Epithelial cell of esophagus (primary cell): Measurements from ENCODE around the gene DDX4.

ENCODE experiments used
- DNase-seq: peaks from one replicate; pipeline ENCODE4 v3.0.0; 2010; ENCODE audit warnings: low read depth
- H3K4me3 ChIP-seq: 2 replicates; pipeline ENCODE4 v1.5.1; 2011; ENCODE audit warnings: mild to moderate bottlenecking, low read length, control low read depth
- TF ChIP-seq, protein P1 (sequence below): IDR thresholded peaks from 2 replicates; pipeline ENCODE4 v1.5.1; 2011; ENCODE audit warnings: low read depth, mild to moderate bottlenecking, low read length, control low read depth, inconsistent platforms; ENCODE audit not compliant: insufficient read depth; ENCODE audit errors: missing control alignments

Gene DDX4

DNA sequence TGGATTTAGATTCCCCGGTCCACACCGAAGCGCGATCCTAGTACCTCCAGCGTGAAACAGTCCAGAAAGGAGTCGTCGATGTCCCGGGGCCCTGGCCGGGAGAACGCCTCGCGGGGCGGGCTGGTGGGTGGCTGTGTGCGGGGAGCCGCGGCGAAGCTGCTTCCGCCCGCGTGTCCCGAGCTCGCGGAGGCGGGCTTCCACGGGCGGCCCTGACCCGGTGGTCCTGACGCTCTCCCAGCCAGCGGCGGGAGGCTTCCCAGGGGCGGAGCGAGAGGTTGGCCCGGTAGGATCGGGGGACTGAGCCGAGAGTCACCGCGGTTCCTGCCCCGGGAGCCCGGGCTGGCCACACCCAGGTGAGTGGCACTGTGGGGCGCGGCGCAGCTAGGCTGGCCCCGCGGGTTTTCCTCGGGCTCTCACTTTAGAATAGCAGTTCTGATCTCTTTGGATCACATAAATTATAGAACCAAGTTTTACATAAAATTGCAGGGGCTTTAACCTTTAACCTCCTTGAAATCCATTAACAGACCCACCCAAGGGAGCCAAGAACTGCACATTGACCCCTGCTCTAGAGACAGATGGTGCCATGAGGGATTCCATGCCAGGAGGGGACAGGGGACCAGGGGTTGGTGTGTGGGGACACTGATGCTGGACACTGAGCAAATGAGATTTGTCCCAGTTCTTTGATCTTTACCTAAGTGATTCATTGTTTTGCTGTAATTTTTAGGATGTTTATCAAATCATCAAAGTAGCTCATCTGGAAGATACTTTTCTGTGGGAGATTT lies 84.1 kb downstream of the DDX4 start:
- TF ChIP-seq, protein P1, sequence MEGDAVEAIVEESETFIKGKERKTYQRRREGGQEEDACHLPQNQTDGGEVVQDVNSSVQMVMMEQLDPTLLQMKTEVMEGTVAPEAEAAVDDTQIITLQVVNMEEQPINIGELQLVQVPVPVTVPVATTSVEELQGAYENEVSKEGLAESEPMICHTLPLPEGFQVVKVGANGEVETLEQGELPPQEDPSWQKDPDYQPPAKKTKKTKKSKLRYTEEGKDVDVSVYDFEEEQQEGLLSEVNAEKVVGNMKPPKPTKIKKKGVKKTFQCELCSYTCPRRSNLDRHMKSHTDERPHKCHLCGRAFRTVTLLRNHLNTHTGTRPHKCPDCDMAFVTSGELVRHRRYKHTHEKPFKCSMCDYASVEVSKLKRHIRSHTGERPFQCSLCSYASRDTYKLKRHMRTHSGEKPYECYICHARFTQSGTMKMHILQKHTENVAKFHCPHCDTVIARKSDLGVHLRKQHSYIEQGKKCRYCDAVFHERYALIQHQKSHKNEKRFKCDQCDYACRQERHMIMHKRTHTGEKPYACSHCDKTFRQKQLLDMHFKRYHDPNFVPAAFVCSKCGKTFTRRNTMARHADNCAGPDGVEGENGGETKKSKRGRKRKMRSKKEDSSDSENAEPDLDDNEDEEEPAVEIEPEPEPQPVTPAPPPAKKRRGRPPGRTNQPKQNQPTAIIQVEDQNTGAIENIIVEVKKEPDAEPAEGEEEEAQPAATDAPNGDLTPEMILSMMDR, result no peak
- peak; percentile 36 for DNase-seq
- peak overlapping the region; percentile 28 for H3K4me3 ChIP-seq

DNA sequence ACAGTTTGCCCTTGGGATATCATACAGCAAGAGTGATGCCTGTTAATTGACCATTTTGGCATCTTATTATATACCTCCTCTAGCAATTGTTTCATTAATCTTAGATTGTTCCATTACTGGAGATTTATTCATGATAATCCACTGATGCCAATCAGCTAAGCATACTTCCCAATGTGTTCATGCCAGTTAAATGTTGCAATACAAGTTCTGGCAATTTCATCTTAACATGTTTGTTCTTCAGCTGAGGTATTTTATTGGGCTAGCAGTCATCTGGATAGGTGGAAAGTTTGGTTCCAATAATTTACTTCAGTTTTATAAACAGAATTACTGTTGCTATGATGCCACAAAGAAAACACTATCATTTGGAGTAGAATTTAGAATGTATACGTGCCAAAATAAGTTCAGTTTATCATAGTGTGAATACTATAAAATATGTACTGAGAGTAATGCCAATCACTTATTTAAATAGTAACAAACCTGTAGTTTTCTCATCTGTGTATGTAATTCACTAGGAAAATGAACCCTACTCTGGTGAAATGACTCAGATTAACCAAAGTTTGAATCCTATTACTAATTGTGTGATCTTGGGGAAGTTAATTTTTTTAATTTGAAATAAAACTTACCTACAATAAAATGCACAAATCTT lies 85.4 kb downstream of the DDX4 start:
- peak; percentile 38 for DNase-seq
- H3K4me3 ChIP-seq, result no peak overlapping the region
- TF ChIP-seq, protein P1, result no peak

DNA sequence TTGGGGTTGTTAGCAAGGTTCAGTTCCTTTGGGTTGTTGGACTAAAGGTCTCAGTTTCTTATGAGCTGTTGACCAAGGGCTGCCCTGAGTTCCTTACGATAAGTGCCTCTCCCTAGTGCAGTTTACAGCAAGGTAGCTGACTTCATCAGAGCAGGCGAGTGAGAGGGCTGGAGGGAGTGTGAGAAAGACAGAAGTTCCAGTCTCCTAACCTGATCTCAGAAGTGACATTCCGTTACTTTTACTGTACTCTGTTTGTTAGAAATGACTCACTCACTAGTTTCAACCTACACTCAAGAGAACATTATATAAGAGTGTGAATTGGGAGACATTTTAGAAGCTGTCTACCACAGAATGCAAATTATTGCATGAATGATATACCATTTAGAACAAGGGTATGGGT lies 92.1 kb downstream of the DDX4 start:
- TF ChIP-seq, protein P1, result no peak
- H3K4me3 ChIP-seq, result no peak overlapping the region
- DNase-seq, result peak; percentile 52

DNA sequence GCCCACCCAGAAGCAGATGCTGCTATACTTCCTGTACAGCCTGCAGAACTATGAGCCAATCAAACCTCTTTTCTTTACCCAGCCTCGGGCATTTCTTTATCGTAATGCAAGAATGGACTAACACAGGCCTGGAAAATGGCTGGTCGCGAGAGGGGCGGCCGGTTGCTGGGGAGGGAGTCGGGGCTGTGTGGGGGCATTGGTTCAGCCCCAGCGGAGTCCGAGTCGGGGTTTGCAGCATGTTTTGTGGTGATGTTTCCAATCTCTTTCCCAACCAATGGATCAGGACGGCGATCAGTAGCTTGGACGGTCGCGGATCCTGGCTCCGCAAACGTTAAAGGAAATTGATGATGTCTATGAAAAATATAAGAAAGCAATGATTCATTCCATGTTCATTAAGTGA lies 94.6 kb downstream of the DDX4 start:
- TF ChIP-seq, protein P1, result no peak
- DNase-seq, result no peak
- no peak overlapping the region for H3K4me3 ChIP-seq

DNA sequence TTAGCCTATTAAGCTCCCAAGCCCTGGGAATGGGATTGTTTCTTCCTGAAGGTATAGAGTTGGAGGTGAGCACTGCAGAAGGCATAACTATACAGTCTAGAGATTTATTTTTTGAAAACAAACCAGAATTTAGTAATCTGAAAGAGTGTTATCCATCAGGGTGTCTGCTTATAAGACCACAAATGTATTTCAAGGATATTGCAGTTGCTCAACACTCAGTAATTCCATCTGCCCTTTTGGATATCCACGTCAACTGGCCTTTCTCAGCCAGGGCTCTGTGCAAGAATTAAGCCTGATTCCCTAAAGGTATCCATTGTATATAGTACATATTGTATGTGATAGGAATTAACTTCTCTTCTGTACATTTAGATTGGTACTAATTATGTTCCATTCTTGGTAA lies 98.3 kb downstream of the DDX4 start:
- TF ChIP-seq, protein P1, result no peak
- no peak for DNase-seq

DNA sequence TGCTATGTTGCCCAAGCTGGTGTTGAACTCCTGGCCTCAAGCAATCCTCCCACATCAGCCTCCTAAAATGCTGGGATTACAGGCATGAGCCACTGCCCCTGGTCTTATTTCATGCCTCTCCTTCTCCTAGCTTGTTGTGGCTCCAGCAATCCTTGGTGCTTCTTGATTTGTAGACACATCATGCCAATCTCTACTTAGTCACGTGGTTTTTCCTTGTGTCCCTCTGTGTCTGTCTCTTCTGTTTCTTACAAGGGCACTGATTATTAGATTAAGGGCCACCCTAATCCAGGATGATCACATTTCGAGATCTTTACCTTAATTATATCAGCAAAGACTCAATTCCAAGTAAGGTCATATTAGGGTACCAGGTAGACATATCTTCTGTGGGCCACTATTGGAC lies 104.1 kb downstream of the DDX4 start:
- no peak overlapping the region for H3K4me3 ChIP-seq
- TF ChIP-seq, protein P1, result no peak
- no peak for DNase-seq

More for the DNA sequence above, 98.3 kb downstream of the DDX4 start:
- H3K4me3 ChIP-seq, result no peak overlapping the region
